ENCODE measurements around the gene NAXE. TPM values are rescaled to one million over a fixed set of nuclear protein-coding genes. Genes with fewer than 3 reads are reported as not detected.

Gene NAXE
- total RNA-seq, 2 donors from 2014 or later: 118 to 188 TPM

DNA sequence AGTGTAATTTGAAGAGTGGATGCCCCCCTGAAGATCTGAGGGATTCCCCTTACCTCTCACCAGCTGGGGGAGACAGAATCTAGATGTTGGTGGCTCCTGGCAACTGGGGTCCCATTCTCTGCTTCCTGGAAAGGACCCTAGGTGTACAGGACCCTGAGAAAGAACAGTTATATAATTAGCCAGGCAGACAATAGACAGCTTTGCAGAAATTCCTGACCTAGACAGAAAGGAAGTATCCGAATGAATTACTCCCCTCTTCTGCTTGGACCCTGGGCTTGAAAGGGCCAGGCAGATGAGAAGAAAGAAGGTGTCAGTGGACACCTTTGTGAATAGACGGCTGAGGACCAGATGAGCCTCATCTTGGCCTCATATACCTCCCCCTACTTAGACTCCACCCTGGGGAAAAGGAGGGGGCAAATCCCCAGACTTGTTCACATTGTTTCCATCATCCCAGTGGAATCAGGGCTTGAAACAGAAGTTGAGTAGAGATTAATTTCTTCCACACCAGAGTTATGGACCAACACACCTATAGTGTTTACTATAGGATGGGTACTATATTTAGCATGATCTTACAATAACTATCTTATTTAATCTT lies 17.4 kb upstream of the NAXE start:
- Histone ChIP-seq H3K27ac (no peak overlapping the region), H3K27me3 (replicated peaks; ENCODE audit: insufficient read depth) (no peaks in the 10 kb centered on the region), H3K4me3 (no peak overlapping the region), H3K9me3 (no peaks in the 10 kb centered on the region), H3K36me3 (no peaks in the 10 kb centered on the region), H3K4me1 (replicated peaks) (no peaks in the 10 kb centered on the region)
- intact Hi-C loops (cut with DNase I): loop anchor here (5.0 kb wide), 1 partner anchor 62 kb away; no protein-coding TSS in a partner anchor
- no peak for DNase-seq (ENCODE audit: low spot score)
- 33% methylated on average over 2 of the region's 2 CpGs for WGBS
- TF ChIP-seq, protein P1, sequence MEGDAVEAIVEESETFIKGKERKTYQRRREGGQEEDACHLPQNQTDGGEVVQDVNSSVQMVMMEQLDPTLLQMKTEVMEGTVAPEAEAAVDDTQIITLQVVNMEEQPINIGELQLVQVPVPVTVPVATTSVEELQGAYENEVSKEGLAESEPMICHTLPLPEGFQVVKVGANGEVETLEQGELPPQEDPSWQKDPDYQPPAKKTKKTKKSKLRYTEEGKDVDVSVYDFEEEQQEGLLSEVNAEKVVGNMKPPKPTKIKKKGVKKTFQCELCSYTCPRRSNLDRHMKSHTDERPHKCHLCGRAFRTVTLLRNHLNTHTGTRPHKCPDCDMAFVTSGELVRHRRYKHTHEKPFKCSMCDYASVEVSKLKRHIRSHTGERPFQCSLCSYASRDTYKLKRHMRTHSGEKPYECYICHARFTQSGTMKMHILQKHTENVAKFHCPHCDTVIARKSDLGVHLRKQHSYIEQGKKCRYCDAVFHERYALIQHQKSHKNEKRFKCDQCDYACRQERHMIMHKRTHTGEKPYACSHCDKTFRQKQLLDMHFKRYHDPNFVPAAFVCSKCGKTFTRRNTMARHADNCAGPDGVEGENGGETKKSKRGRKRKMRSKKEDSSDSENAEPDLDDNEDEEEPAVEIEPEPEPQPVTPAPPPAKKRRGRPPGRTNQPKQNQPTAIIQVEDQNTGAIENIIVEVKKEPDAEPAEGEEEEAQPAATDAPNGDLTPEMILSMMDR (IDR thresholded peaks at IDR 0.05): no peak
- TF ChIP-seq POLR2A (IDR thresholded peaks at IDR 0.05) (no peak), POLR2AphosphoS5 (IDR thresholded peaks at IDR 0.05) (no peak)

DNA sequence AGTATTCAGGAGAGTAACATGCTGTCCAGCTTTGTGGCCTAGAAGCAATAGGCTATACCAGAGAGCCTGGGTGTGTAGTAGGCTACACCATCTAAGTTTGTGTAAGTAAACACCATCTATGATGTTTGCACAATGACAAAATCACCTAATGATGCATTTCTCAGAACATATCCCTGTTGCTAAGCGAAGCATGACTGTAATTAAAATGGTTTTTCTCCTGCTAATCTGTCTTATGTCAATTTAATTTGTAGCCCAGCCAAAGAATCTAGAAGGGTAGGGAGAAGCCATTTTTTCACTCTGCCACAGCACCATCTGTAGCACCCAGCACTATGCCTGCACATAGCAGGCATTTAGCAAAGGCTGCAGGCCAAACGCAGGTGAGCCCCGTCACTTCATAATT lies 14.0 kb upstream of the NAXE start:
- Histone ChIP-seq H3K9me3 (no peaks in the 10 kb centered on the region), H3K27me3 (replicated peaks; ENCODE audit: insufficient read depth) (no peaks in the 10 kb centered on the region), H3K4me3 (no peak overlapping the region), H3K4me1 (replicated peaks) (no peaks in the 10 kb centered on the region), H3K36me3 (no peaks in the 10 kb centered on the region), H3K27ac (no peak overlapping the region)
- TF ChIP-seq, protein P1 (IDR thresholded peaks at IDR 0.05): no peak
- TF ChIP-seq POLR2A (IDR thresholded peaks at IDR 0.05) (no peak), POLR2AphosphoS5 (IDR thresholded peaks at IDR 0.05) (no peak)
- intact Hi-C loops (cut with DNase I): no loop called here
- WGBS: 84% methylated on average over 3 of the region's 3 CpGs
- no peak for DNase-seq (ENCODE audit: low spot score)

DNA sequence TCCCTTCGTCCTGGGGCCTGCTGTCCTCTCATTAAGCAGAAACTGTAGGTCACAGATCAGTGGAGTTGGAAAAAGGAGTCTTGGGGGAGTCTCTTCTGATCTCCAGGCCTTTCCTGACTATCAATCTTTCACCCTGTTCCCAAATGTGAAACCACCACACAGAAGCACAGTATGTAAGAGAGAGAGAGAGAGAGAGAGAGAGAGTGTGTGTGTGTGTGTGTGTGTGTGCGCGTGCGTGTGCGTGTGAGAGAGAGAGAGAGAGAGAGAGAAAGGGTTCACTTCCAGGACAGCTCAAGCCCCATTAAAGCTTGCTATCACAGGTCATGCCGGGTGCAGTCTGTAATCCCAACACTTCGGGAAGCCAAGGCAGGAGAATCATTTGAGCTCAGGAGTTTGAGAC lies 13.5 kb upstream of the NAXE start:
- Histone ChIP-seq H3K27ac (no peak overlapping the region), H3K4me3 (no peak overlapping the region), H3K27me3 (replicated peaks; ENCODE audit: insufficient read depth) (no peaks in the 10 kb centered on the region), H3K36me3 (no peaks in the 10 kb centered on the region), H3K4me1 (replicated peaks) (no peaks in the 10 kb centered on the region), H3K9me3 (no peaks in the 10 kb centered on the region)
- TF ChIP-seq, protein P1 (IDR thresholded peaks at IDR 0.05): no peak
- no peak for TF ChIP-seq POLR2AphosphoS5 (IDR thresholded peaks at IDR 0.05)
- no peak for TF ChIP-seq POLR2A (IDR thresholded peaks at IDR 0.05)
- 56% methylated on average over 7 of the region's 7 CpGs for WGBS
- DNase-seq (ENCODE audit: low spot score): no peak
- intact Hi-C loops (cut with DNase I): no loop called here

DNA sequence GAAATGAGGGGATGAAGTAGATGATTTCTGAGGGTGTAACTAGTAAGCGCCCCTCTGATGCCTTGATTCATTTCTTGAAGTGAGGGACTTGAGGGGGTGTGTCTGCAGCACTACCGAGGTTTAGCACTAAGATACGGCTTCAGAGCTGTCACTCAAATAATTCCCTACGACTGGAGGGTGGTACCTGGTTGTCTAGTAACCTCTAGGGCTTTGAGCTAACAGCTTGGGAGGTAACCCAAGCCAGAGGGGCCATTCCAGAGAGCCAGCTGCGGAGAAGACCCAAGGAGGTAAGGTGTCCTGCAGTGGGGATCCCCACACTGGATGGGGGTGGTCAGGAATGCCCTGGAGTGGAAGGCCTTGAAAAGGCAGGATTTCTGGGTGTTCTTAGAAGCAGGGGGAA lies 12.1 kb upstream of the NAXE start, which contains the start of gene TTC24:
Gene TTC24 (plus strand): TSS at position 252 of the 400 bp plus-strand sequence. CDS start 1,642 bp downstream, outside the sequence.
- DNase-seq (ENCODE audit: low spot score): no peak
- Histone ChIP-seq H3K4me3 (no peak within 1 kb of the TSS), H3K36me3 (no peaks in the 10 kb centered on the region), H3K9me3 (no peaks in the 10 kb centered on the region), H3K4me1 (replicated peaks) (no peaks in the 10 kb centered on the region), H3K27me3 (replicated peaks; ENCODE audit: insufficient read depth) (no peaks in the 10 kb centered on the region), H3K27ac (no peak within 1 kb of the TSS)
- 76% methylated on average over 5 of the region's 5 CpGs for WGBS
- no peak for TF ChIP-seq POLR2AphosphoS5 (IDR thresholded peaks at IDR 0.05)
- TF ChIP-seq, protein P1 (IDR thresholded peaks at IDR 0.05): no peak
- intact Hi-C loops (cut with DNase I): no loop called here
